Hepatocyte (in vitro differentiated cells): Measurements from ENCODE around the gene POC1B. TPM values are rescaled to one million over a fixed set of nuclear protein-coding genes. Genes with fewer than 3 reads are reported as not detected.

Source experiments
- DNase-seq: peaks from one replicate; pipeline ENCODE4 v3.0.0-alpha.2; 2016; ENCODE audit warnings: low spot score
- H2AFZ ChIP-seq: fragments of 200-600 bp; sonication (generic); 2 replicates; pipeline ENCODE4 v1.6.0; 2016; ENCODE audit warnings: antibody characterized with exemption, mild to moderate bottlenecking
- H3K27ac ChIP-seq: fragments of 200-600 bp; sonication (generic); 2 replicates; pipeline ENCODE4 v1.5.1; 2016; ENCODE audit warnings: mild to moderate bottlenecking
- H3K27me3 ChIP-seq: fragments of 200-600 bp; sonication (generic); 2 replicates; pipeline ENCODE4 v1.6.1; 2016
- H3K36me3 ChIP-seq: fragments of 200-600 bp; sonication (generic); replicated peaks from 2 replicates; pipeline ENCODE4 v1.5.1; 2016; ENCODE audit warnings: low read depth; ENCODE audit not compliant: insufficient read depth
- H3K4me1 ChIP-seq: fragments of 200-600 bp; sonication (generic); 2 replicates; pipeline ENCODE4 v1.5.1; 2016; ENCODE audit warnings: mild to moderate bottlenecking, moderate library complexity; ENCODE audit not compliant: insufficient read depth
- H3K4me2 ChIP-seq: fragments of 200-600 bp; sonication (generic); 2 replicates; pipeline ENCODE4 v1.6.0; 2016
- H3K4me3 ChIP-seq: fragments of 200-600 bp; sonication (generic); 2 replicates; pipeline ENCODE4 v1.5.1; 2016; ENCODE audit warnings: mild to moderate bottlenecking
- H3K79me2 ChIP-seq: fragments of 200-600 bp; sonication (generic); 2 replicates; pipeline ENCODE4 v1.6.0; 2017; ENCODE audit warnings: mild to moderate bottlenecking
- H3K9me2 ChIP-seq: fragments of 200-600 bp; sonication (generic); replicated peaks from 2 replicates; pipeline ENCODE4 v1.6.0; 2017; ENCODE audit warnings: mild to moderate bottlenecking; ENCODE audit not compliant: insufficient read depth
- H3K9me3 ChIP-seq: fragments of 200-600 bp; sonication (generic); 2 replicates; pipeline ENCODE4 v1.5.1; 2016; ENCODE audit warnings: low read depth, mild to moderate bottlenecking
- H4K20me1 ChIP-seq: fragments of 200-600 bp; sonication (generic); 2 replicates; pipeline ENCODE4 v1.6.0; 2016; ENCODE audit warnings: mild to moderate bottlenecking; ENCODE audit not compliant: insufficient read depth, poor library complexity, severe bottlenecking
- CTCF ChIP-seq: fragments of 200-600 bp; sonication (generic); IDR thresholded peaks from 2 replicates; pipeline ENCODE4 v1.5.1; 2016; ENCODE audit warnings: antibody characterized with exemption, mild to moderate bottlenecking; ENCODE audit not compliant: poor library complexity
- EZH2 ChIP-seq: fragments of 200-600 bp; sonication (generic); IDR thresholded peaks from 2 replicates; pipeline ENCODE4 v1.6.1; 2016; ENCODE audit warnings: antibody characterized with exemption, mild to moderate bottlenecking, borderline replicate concordance
- EZH2phosphoT487 ChIP-seq: fragments of 200-600 bp; sonication (generic); IDR thresholded peaks from one replicate; pipeline ENCODE4 v1.6.1; 2018; ENCODE audit warnings: antibody characterized with exemption, mild to moderate bottlenecking, low read depth, moderate library complexity; ENCODE audit not compliant: unreplicated experiment, severe bottlenecking
- WGBS: methylation state at CpG from one replicate; pipeline ENCODE4 v1.1.6; 2016; ENCODE audit warnings: low lambda C conversion rate; ENCODE audit errors: missing lambda C conversion rate; 5-methylcytosine and 5-hydroxymethylcytosine counted together
- polyA plus RNA-seq: library from polyadenylated mRNA; unstranded; fragments of >200 nt; fragmentation: Nextera tagmentation; extraction: Ambion mirVana; gene quantifications from 2 replicates; pipeline ENCODE4 v1.2.1, GENCODE V29; 2016
- total RNA-seq: library from RNA; depleted of rRNA; stranded (reverse); fragments of >200 nt; gene quantifications from 2 replicates; pipeline ENCODE4 v1.2.3, GENCODE V29; 2014

POC1B gene
- total and polyA plus RNA-seq, 2 experiments from 2014 or later = 11.6 to 18.9 TPM

DNA sequence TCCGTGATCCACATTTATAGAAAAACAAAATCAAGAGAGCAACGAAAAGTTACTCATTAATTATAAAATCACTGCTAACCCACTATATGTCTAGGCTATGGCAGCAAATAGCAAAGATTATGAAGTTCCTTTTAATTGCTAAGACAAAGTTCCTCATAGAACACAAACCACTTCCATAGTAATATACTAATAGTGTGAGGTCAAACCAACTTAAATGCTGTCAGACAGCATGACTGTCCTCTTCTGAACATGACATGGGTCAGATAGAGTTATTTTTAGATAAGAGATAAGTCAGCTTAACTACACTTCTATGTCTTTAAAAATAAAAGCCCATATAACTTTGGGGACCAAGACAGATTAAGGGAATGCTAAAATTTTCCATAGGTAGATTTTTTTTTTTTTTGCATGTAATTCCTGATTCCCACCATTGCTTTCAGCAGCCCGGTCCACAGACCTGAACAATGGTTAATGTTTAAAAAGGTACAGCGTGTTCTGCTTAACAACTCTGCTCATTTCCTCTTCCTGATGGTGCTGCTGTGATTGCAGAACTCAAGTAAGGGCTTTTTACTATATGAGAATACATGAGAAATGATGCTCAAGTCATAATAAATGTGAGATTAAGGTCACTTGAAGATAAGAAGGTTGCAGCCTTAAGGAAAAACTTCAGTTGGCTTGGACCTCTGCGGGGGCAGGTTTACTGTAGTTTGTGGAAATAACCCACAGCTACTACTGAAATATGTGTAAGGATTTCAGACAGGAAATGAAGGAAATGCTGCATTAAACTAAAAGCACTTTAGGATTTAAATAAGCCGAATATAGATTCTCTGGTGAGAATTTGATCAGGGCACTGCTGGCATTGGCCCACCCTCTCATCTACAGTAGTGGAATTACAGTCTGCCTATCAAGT, 135.8 kb downstream of the POC1B start:
- Histone ChIP-seq H3K9me2 (no peaks in the 10 kb centered on the region), H2AFZ (no peak overlapping the region), H4K20me1 (no peaks in the 10 kb centered on the region), H3K27ac (peak overlapping the region; percentile 84), H3K4me1 (peaks cover 30% of the 10 kb centered on the region), H3K4me3 (no peak overlapping the region), H3K36me3 (no peaks in the 10 kb centered on the region), H3K9me3 (no peaks in the 10 kb centered on the region), H3K4me2 (peak overlapping the region; percentile 1), H3K27me3 (no peaks in the 10 kb centered on the region), H3K79me2 (no peaks in the 10 kb centered on the region)
- peak; percentile 40 for DNase-seq
- TF ChIP-seq EZH2phosphoT487 (no peak), CTCF (no peak), EZH2 (no peak)
- WGBS = 54% methylated on average over 6 of the region's 6 CpGs

- no peak overlapping the region for H3K4me3 ChIP-seq
- H4K20me1 ChIP-seq = no peaks in the 10 kb centered on the region
- TF ChIP-seq EZH2phosphoT487 (no peak), CTCF (no peak), EZH2 (no peak)
- no peaks in the 10 kb centered on the region for H3K27me3 ChIP-seq
- no peaks in the 10 kb centered on the region for H3K9me2 ChIP-seq
- H3K36me3 ChIP-seq = no peaks in the 10 kb centered on the region
- peak; percentile 45 for DNase-seq
- 38% methylated on average over 3 of the region's 3 CpGs for WGBS
- no peaks in the 10 kb centered on the region for H3K79me2 ChIP-seq
- no peak overlapping the region for H2AFZ ChIP-seq
- H3K27ac ChIP-seq = peak overlapping the region; percentile 72
- no peak overlapping the region for H3K4me2 ChIP-seq
- H3K9me3 ChIP-seq = no peaks in the 10 kb centered on the region
- peaks cover 50% of the 10 kb centered on the region for H3K4me1 ChIP-seq
These were observed 139.7 kb downstream of the POC1B start for GRCh38 chr12:89386138-89386537.

DNA sequence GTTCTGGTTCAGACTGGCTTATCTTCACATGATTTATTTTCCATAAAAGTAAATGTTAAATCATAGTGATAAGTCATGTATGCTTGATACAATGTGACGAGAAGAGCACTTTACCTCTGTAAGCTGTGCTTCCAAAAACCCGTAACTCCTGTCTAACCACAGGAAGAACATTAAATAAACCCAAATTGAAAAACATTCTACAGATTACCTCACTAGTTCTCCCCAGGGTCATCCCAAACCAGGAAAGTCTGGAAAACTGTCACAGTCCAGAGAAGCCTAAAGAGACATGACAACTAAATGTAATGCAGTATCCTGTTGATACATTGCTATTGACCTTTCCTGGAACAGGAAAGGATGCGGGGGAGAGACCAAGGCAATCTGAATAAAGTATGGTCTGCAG, 141.0 kb downstream of the POC1B start:
- no peak for DNase-seq
- WGBS = 72% methylated on average over 3 of the region's 3 CpGs
- H2AFZ ChIP-seq = no peak overlapping the region
- H3K4me2 ChIP-seq = peak overlapping the region; percentile 39
- no peaks in the 10 kb centered on the region for H3K9me3 ChIP-seq
- peaks cover 49% of the 10 kb centered on the region for H3K4me1 ChIP-seq
- H4K20me1 ChIP-seq = no peaks in the 10 kb centered on the region
- H3K4me3 ChIP-seq = no peak overlapping the region
- peak overlapping the region; percentile 72 for H3K27ac ChIP-seq
- H3K36me3 ChIP-seq = no peaks in the 10 kb centered on the region
- no peaks in the 10 kb centered on the region for H3K27me3 ChIP-seq
- H3K79me2 ChIP-seq = no peaks in the 10 kb centered on the region
- TF ChIP-seq CTCF (no peak), EZH2phosphoT487 (no peak), EZH2 (no peak)
- no peaks in the 10 kb centered on the region for H3K9me2 ChIP-seq
